Activated CD4-positive, CD25-positive, alpha-beta regulatory T cell treated with anti-CD3 and anti-CD28 coated beads, Interleukin-2, amount 50 U/mL, for 16 hours (primary cell): Measurements from ENCODE around the gene TUBGCP6.
"Not testable (repeated sequence)": the region's sequence is repeated elsewhere in the genome, so short reads cannot be mapped to it uniquely, and the experiment has no call there.

Source experiments
- DNase-seq: peaks from one replicate; pipeline ENCODE4 v3.0.0-alpha.2; 2020; ENCODE audit warnings: low read depth, low spot score

The TUBGCP6 gene

DNA sequence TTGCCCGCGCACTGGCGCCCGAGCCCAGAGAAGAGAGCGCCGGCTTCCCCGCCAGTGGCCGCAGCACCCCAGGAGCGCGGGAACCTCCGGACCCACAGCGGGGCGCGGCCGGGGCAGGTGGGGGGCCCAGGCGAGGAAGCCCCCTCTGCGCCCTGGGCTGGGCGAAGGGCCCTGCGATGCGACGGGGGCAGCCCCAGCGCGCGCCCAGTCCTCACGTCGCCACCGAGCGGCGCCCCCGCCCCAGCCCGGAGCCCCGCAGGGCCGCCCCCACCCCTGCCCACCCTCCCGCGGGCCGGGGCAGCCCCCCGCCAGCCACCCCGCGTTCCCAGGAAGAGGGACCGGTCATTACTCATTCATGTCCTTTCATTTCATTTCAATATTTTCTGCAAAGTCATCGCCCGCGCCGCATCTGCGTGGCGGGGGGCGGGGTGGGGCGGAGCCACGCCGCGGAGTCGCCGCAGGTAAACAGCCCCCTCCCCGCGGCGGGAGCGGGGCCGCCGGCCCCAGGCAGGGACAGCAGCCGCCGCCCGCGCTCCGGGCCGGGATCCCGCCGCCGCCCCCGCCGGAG, 75.0 kb downstream of the TUBGCP6 start:
- peak; percentile 24 for DNase-seq

DNA sequence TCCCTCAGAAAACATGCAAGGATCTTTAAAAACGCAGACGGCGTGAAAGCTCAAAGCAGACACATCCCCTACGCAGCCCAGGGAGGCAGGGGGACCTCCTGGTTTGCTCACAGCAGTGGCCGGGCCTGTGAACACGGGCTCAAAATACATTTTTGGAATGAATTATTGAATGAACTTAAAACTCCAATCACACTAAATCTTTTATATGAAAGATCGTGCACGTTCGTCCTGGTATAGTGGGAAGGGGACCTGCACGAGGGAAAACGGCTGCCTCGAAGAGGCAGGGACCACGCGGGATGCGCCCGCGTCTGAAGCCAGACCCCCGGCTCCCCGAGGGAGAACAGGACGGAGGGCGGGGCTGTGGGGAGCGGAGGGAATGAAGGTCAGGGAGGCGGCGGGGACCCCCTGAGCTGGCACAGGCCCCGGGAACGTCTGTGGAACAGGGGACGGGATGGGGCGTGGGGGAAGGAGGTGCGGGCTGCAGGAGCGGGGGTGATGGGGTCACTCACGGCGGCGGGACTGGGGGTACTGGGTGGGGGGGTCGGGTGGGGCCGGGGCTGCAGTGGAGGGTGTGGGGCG, 75.6 kb downstream of the TUBGCP6 start:
- no peak for DNase-seq

DNA sequence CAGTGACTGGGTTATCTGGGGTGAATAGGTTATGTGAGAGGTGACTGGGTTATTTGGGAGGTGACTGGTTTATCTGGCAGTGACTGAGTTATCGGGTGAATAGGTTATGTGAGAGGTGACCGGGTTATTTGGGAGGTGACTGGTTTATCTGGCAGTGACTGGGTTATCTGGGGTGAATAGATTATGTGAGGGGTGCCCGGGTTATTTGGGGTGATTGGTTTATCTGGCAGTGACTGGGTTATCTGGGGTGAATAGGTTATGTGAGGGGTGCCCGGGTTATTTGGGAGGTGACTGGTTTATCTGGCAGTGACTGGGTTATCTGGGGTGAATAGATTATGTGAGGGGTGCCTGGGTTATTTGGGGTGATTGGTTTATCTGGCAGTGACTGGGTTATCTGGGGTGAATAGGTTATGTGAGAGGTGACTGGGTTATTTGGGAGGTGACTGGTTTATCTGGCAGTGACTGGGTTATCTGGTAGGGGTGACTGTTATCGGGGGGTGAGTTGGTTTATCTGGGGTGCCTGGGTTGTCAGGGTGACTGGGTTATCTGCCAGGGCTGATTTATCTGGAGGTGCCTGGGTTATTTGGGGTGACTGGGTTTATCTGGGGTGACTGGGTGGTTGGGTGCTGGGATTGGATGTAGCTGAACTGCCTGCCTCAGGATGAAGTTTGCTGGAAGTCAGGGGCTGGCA, 76.2 kb downstream of the TUBGCP6 start:
- not testable (repeated sequence) for DNase-seq

DNA sequence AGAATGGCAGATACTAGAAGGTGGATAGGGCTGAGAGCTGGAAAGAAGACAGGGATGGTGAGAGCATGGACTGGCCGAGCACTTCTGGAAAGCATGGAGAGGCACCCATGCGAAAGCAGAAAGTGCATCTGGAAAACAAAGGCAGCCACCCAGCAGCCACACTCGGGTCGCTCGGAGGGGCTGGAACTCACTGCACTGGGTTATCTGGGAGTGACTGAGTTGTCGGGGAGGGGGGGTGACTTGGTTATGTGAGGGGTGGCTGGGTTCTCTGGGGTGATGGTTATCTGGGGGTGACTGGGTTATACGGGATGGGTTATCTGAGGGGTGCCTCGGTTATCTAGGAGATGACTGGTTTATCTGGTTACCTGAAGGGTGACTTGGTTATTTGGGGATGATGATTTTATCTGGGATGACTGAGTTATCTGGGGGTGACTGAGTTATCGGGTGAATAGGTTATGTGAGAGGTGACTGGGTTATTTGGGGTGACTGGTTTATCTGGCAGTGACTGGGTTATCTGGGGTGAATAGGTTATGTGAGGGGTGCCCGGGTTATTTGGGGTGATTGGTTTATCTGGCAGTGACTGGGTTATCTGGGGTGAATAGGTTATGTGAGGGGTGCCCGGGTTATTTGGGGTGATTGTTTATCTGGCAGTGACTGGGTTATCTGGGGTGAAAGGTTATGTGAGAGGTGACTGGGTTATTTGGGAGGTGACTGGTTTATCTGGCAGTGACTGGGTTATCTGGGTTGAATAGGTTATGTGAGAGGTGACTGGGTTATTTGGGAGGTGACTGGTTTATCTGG, 76.9 kb downstream of the TUBGCP6 start:
- DNase-seq = no peak
